Prostate gland (tissue), 2 donors: Measurements from ENCODE around the gene L3MBTL1. TPM values are rescaled to one million over a fixed set of nuclear protein-coding genes. Genes with fewer than 3 reads are reported as not detected.

ENCODE experiments used
- DNase-seq: peaks from one replicate; pipeline ENCODE4 v3.0.0-alpha.2; 2019; ENCODE audit warnings: low spot score
- H3K27ac ChIP-seq, 2 donors: fragments of 200-600 bp; sonication (generic); 2 replicates each; pipeline ENCODE4 v1.5.1; 2017 to 2019
- H3K27me3 ChIP-seq: fragments of 200-600 bp; sonication (generic); replicated peaks from 2 replicates; pipeline ENCODE4 v1.5.1; 2019; ENCODE audit not compliant: insufficient read depth
- H3K36me3 ChIP-seq, 2 donors: fragments of 200-600 bp; sonication (generic); 1 replicate in 1 of 2; 2 replicates in 1 of 2; pipeline versions ENCODE4 v1.5.1 to v1.8.1; 2017 to 2019
- H3K4me1 ChIP-seq: fragments of 200-600 bp; sonication (generic); replicated peaks from 2 replicates; pipeline ENCODE4 v1.5.1; 2019
- H3K4me3 ChIP-seq, 2 donors: fragments of 200-600 bp; sonication (generic); 2 replicates each; pipeline ENCODE4 v1.5.1; 2017 to 2019
- H3K9me3 ChIP-seq: fragments of 200-600 bp; sonication (generic); 2 replicates; pipeline ENCODE4 v1.5.1; 2017
- CTCF ChIP-seq, 4 experiments: fragments of 200-600 bp in 2 of 4; fragments of 450-650 bp in 2 of 4; sonication (generic) in 2 of 4; IDR thresholded peaks; 1 replicate in 3 of 4; 2 replicates in 1 of 4; pipeline ENCODE4 v1.5.1; 2016 to 2019; ENCODE audit warnings: antibody characterized with exemption in 4 of 4, mild to moderate bottlenecking in 2 of 4, moderate library complexity in 2 of 4
- POLR2A ChIP-seq: fragments of 450-650 bp; IDR thresholded peaks from one replicate; pipeline ENCODE4 v1.6.1; 2016; ENCODE audit warnings: antibody characterized with exemption, mild to moderate bottlenecking
- POLR2AphosphoS5 ChIP-seq: sonication (generic); formaldehyde crosslinking; IDR thresholded peaks from one replicate; pipeline ENCODE4 v1.6.1; 2017; ENCODE audit warnings: antibody characterized with exemption
- WGBS: methylation state at CpG from one replicate; pipeline ENCODE4 v1.1.5; 2018; 5-methylcytosine and 5-hydroxymethylcytosine counted together
- intact Hi-C: fragments of 100-400 bp; cut with DNase I; formaldehyde crosslinking; loops from one replicate; pipeline ENCODE4 v1.14.2; 2022
- total RNA-seq, 2 donors: library from RNA; depleted of rRNA; stranded (reverse); fragments of >200 nt; gene quantifications; one replicate each; pipeline ENCODE4 v1.1.0, GENCODE V29; 2016

L3MBTL1 gene
- total RNA-seq, 2 donors from 2014 or later = 10.2 to 38.8 TPM

- H3K9me3 ChIP-seq = no peaks in the 10 kb centered on the region
- H3K36me3 ChIP-seq = no peaks in the 10 kb centered on the region
- peak; percentile 38 for DNase-seq
- no peak for TF ChIP-seq POLR2A
- no peak for TF ChIP-seq POLR2AphosphoS5
- peak; percentile 56 to 81 (median 73) for TF ChIP-seq CTCF (IDR thresholded peaks at IDR 0.05)
- no peak overlapping the region for H3K4me3 ChIP-seq
- 31% methylated on average over 4 of the region's 4 CpGs for WGBS
- intact Hi-C loops = loop anchor here (5.0 kb wide), 2 partner anchors 544 to 654 kb away; no protein-coding TSS in a partner anchor
- H3K4me1 ChIP-seq = no peaks in the 10 kb centered on the region
- no peaks in the 10 kb centered on the region for H3K27me3 ChIP-seq
- no peak overlapping the region for H3K27ac ChIP-seq
These were observed 30.7 kb downstream of the L3MBTL1 start for GRCh38 chr20:43537921-43538877.

- H3K27me3 ChIP-seq = no peaks in the 10 kb centered on the region
- H3K9me3 ChIP-seq = no peaks in the 10 kb centered on the region
- no peak for DNase-seq
- WGBS = 71% methylated on average over 6 of the region's 6 CpGs
- no peak overlapping the region for H3K4me3 ChIP-seq
- TF ChIP-seq POLR2A = no peak
- no peak overlapping the region for H3K27ac ChIP-seq
- intact Hi-C loops = loop anchor here (5.0 kb wide), 2 partner anchors 543 to 653 kb away; no protein-coding TSS in a partner anchor
- H3K36me3 ChIP-seq = no peaks in the 10 kb centered on the region
- H3K4me1 ChIP-seq = no peaks in the 10 kb centered on the region
These were observed 31.6 kb downstream of the L3MBTL1 start for GRCh38 chr20:43538878-43539700.

GRCh38 chr20:43539975-43540672 is 32.6 kb downstream of the L3MBTL1 start:
- no peak for DNase-seq
- H3K27ac ChIP-seq = no peak overlapping the region
- intact Hi-C loops = loop anchor here (5.0 kb wide), 2 partner anchors 542 to 652 kb away; no protein-coding TSS in a partner anchor
- H3K36me3 ChIP-seq = no peaks in the 10 kb centered on the region
- H3K27me3 ChIP-seq = no peaks in the 10 kb centered on the region
- no peak for TF ChIP-seq POLR2AphosphoS5
- TF ChIP-seq POLR2A = no peak
- TF ChIP-seq CTCF (IDR thresholded peaks at IDR 0.05) = no peak
- no peak overlapping the region for H3K4me3 ChIP-seq
- 90% methylated on average over 17 of the region's 17 CpGs for WGBS
- no peaks in the 10 kb centered on the region for H3K9me3 ChIP-seq
- no peaks in the 10 kb centered on the region for H3K4me1 ChIP-seq

- Histone ChIP-seq H3K27me3 (no peaks in the 10 kb centered on the region), H3K27ac (no peak overlapping the region), H3K9me3 (no peaks in the 10 kb centered on the region), H3K4me1 (no peaks in the 10 kb centered on the region), H3K36me3 (no peaks in the 10 kb centered on the region), H3K4me3 (no peak overlapping the region)
- intact Hi-C loops = no loop called here
- WGBS = 92% methylated on average over 7 of the region's 7 CpGs
- TF ChIP-seq POLR2AphosphoS5 (no peak), POLR2A (no peak), CTCF (IDR thresholded peaks at IDR 0.05) (no peak)
- no peak for DNase-seq
These were observed 33.2 kb downstream of the L3MBTL1 start for GRCh38 chr20:43540673-43541060.

- H3K36me3 ChIP-seq = no peaks in the 10 kb centered on the region
- no peak for TF ChIP-seq POLR2AphosphoS5
- TF ChIP-seq CTCF (IDR thresholded peaks at IDR 0.05) = no peak
- no peak for TF ChIP-seq POLR2A
- intact Hi-C loops = no loop called here
- no peak for DNase-seq
- H3K27ac ChIP-seq = no peak overlapping the region
- no peaks in the 10 kb centered on the region for H3K4me1 ChIP-seq
- H3K9me3 ChIP-seq = no peaks in the 10 kb centered on the region
- H3K4me3 ChIP-seq = no peak overlapping the region
- WGBS = 38% methylated on average over 2 of the region's 2 CpGs
- H3K27me3 ChIP-seq = no peaks in the 10 kb centered on the region
These were observed 33.7 kb downstream of the L3MBTL1 start for GRCh38 chr20:43541214-43541613.
